ENCODE results near the gene FRAS1.
"Not testable (repeated sequence)": the region's sequence is repeated elsewhere in the genome, so short reads cannot be mapped to it uniquely, and the experiment has no call there.

Gene FRAS1

GRCh38 chr4:78328591-78328990, 271.5 kb downstream of the FRAS1 start:
- 83% methylated on average over 1 of the region's 2 CpGs for WGBS (ENCODE audit: insufficient coverage)
- CTCF ChIA-PET = not testable (repeated sequence)

GRCh38 chr4:78331186-78331585, 274.1 kb downstream of the FRAS1 start:
- Histone ChIP-seq H3K27ac (ENCODE audit: insufficient read depth in 1 of 2, low read depth in 1 of 2, low read length in 2 of 2, poor library complexity in 1 of 2, severe bottlenecking in 2 of 2) (no peak overlapping the region), H3K4me3 (ENCODE audit: control insufficient read depth in 1 of 7, extremely low read depth in 1 of 7, insufficient read depth in 4 of 7, low read depth in 2 of 7, low read length in 6 of 7) (no peak overlapping the region), H3K4me1 (ENCODE audit: control extremely low read depth in 1 of 4, control insufficient read depth in 4 of 4, insufficient read depth in 4 of 4, low read length in 3 of 4) (no peaks in the 10 kb centered on the region), H3K27me3 (replicated peaks in 2 of 5; ENCODE audit: control insufficient read depth in 4 of 5, insufficient read depth in 5 of 5, low read length in 4 of 5) (no peaks in the 10 kb centered on the region), H3K36me3 (ENCODE audit: control insufficient read depth in 4 of 4, insufficient read depth in 4 of 4, low read length in 3 of 4) (no peaks in the 10 kb centered on the region), H3K9me3 (ENCODE audit: control extremely low read depth in 1 of 5, control insufficient read depth in 4 of 5, insufficient read depth in 2 of 5, low read depth in 1 of 5, low read length in 4 of 5) (peaks cover 0 to 8% (median 0%) of the 10 kb centered on the region in 5 experiments)
- ChIA-PET POLR2A (no interaction called here), CTCF (no interaction called here)
- no peak for DNase-seq
- no CpG with 5 or more reads among the region's 2 CpGs for WGBS (ENCODE audit: insufficient coverage)

More at GRCh38 chr4:78328591-78328990, 271.5 kb downstream of the FRAS1 start:
- H3K4me3 ChIP-seq (ENCODE audit: control insufficient read depth in 1 of 7, extremely low read depth in 1 of 7, insufficient read depth in 4 of 7, low read depth in 2 of 7, low read length in 6 of 7); DNase-seq; H3K4me1 ChIP-seq (ENCODE audit: control extremely low read depth in 1 of 4, control insufficient read depth in 4 of 4, insufficient read depth in 4 of 4, low read length in 3 of 4); H3K27me3 ChIP-seq (replicated peaks in 2 of 5; ENCODE audit: control insufficient read depth in 4 of 5, insufficient read depth in 5 of 5, low read length in 4 of 5); H3K9me3 ChIP-seq (ENCODE audit: control extremely low read depth in 1 of 5, control insufficient read depth in 4 of 5, insufficient read depth in 2 of 5, low read depth in 1 of 5, low read length in 4 of 5); H3K36me3 ChIP-seq (ENCODE audit: control insufficient read depth in 4 of 4, insufficient read depth in 4 of 4, low read length in 3 of 4); POLR2A ChIA-PET; H3K27ac ChIP-seq (ENCODE audit: insufficient read depth in 1 of 2, low read depth in 1 of 2, low read length in 2 of 2, poor library complexity in 1 of 2, severe bottlenecking in 2 of 2): not testable (repeated sequence)

- POLR2A ChIA-PET = no interaction called here
- H3K27me3 ChIP-seq (replicated peaks in 2 of 5; ENCODE audit: control insufficient read depth in 4 of 5, insufficient read depth in 5 of 5, low read length in 4 of 5) = peaks cover 0 to 4% (median 0%) of the 10 kb centered on the region in 5 experiments
- no peak for DNase-seq
- H3K27ac ChIP-seq (ENCODE audit: insufficient read depth in 1 of 2, low read depth in 1 of 2, low read length in 2 of 2, poor library complexity in 1 of 2, severe bottlenecking in 2 of 2) = no peak overlapping the region
- CTCF ChIA-PET = no interaction called here
- H3K4me1 ChIP-seq (ENCODE audit: control extremely low read depth in 1 of 4, control insufficient read depth in 4 of 4, insufficient read depth in 4 of 4, low read length in 3 of 4) = no peaks in the 10 kb centered on the region
- no peak overlapping the region for H3K4me3 ChIP-seq (ENCODE audit: control insufficient read depth in 1 of 7, extremely low read depth in 1 of 7, insufficient read depth in 4 of 7, low read depth in 2 of 7, low read length in 6 of 7)
- peaks cover 0 to 8% (median 0%) of the 10 kb centered on the region in 5 experiments for H3K9me3 ChIP-seq (ENCODE audit: control extremely low read depth in 1 of 5, control insufficient read depth in 4 of 5, insufficient read depth in 2 of 5, low read depth in 1 of 5, low read length in 4 of 5)
- 100% methylated on average over 3 of the region's 5 CpGs for WGBS (ENCODE audit: insufficient coverage)
- H3K36me3 ChIP-seq (ENCODE audit: control insufficient read depth in 4 of 4, insufficient read depth in 4 of 4, low read length in 3 of 4) = no peaks in the 10 kb centered on the region
Measured at GRCh38 chr4:78331965-78332364, 274.8 kb downstream of the FRAS1 start.

GRCh38 chr4:78332976-78333375, 275.9 kb downstream of the FRAS1 start:
- CTCF ChIA-PET = no interaction called here
- DNase-seq = no peak
- WGBS (ENCODE audit: insufficient coverage) = 100% methylated on average over 1 of the region's 1 CpG
- Histone ChIP-seq H3K36me3 (ENCODE audit: control insufficient read depth in 4 of 4, insufficient read depth in 4 of 4, low read length in 3 of 4) (no peaks in the 10 kb centered on the region), H3K27me3 (replicated peaks in 2 of 5; ENCODE audit: control insufficient read depth in 4 of 5, insufficient read depth in 5 of 5, low read length in 4 of 5) (peaks cover 0 to 4% (median 0%) of the 10 kb centered on the region in 5 experiments), H3K27ac (ENCODE audit: insufficient read depth in 1 of 2, low read depth in 1 of 2, low read length in 2 of 2, poor library complexity in 1 of 2, severe bottlenecking in 2 of 2) (no peak overlapping the region), H3K4me3 (ENCODE audit: control insufficient read depth in 1 of 7, extremely low read depth in 1 of 7, insufficient read depth in 4 of 7, low read depth in 2 of 7, low read length in 6 of 7) (no peak overlapping the region), H3K9me3 (ENCODE audit: control extremely low read depth in 1 of 5, control insufficient read depth in 4 of 5, insufficient read depth in 2 of 5, low read depth in 1 of 5, low read length in 4 of 5) (peaks cover 0 to 8% (median 0%) of the 10 kb centered on the region in 5 experiments), H3K4me1 (ENCODE audit: control extremely low read depth in 1 of 4, control insufficient read depth in 4 of 4, insufficient read depth in 4 of 4, low read length in 3 of 4) (no peaks in the 10 kb centered on the region)
- POLR2A ChIA-PET = interaction anchor here (0.7 kb wide), 1 partner anchor 258 kb away, joined by 3 read pairs; no protein-coding TSS in a partner anchor

- Histone ChIP-seq H3K4me3 (ENCODE audit: control insufficient read depth in 1 of 7, extremely low read depth in 1 of 7, insufficient read depth in 4 of 7, low read depth in 2 of 7, low read length in 6 of 7) (no peak overlapping the region), H3K27me3 (replicated peaks in 2 of 5; ENCODE audit: control insufficient read depth in 4 of 5, insufficient read depth in 5 of 5, low read length in 4 of 5) (peaks cover 0 to 9% (median 0%) of the 10 kb centered on the region in 5 experiments), H3K27ac (ENCODE audit: insufficient read depth in 1 of 2, low read depth in 1 of 2, low read length in 2 of 2, poor library complexity in 1 of 2, severe bottlenecking in 2 of 2) (no peak overlapping the region), H3K9me3 (ENCODE audit: control extremely low read depth in 1 of 5, control insufficient read depth in 4 of 5, insufficient read depth in 2 of 5, low read depth in 1 of 5, low read length in 4 of 5) (peaks cover 0 to 5% (median 0%) of the 10 kb centered on the region in 5 experiments), H3K36me3 (ENCODE audit: control insufficient read depth in 4 of 4, insufficient read depth in 4 of 4, low read length in 3 of 4) (no peaks in the 10 kb centered on the region), H3K4me1 (ENCODE audit: control extremely low read depth in 1 of 4, control insufficient read depth in 4 of 4, insufficient read depth in 4 of 4, low read length in 3 of 4) (no peaks in the 10 kb centered on the region)
- ChIA-PET CTCF (no interaction called here), POLR2A (no interaction called here)
- 97% methylated on average over 3 of the region's 4 CpGs for WGBS (ENCODE audit: insufficient coverage)
- no peak for DNase-seq
Measured at GRCh38 chr4:78336093-78336943, 279.2 kb downstream of the FRAS1 start.

- no peak for DNase-seq
- Histone ChIP-seq H3K9me3 (ENCODE audit: control extremely low read depth in 1 of 5, control insufficient read depth in 4 of 5, insufficient read depth in 2 of 5, low read depth in 1 of 5, low read length in 4 of 5) (peaks cover 0 to 3% (median 0%) of the 10 kb centered on the region in 5 experiments), H3K4me3 (ENCODE audit: control insufficient read depth in 1 of 7, extremely low read depth in 1 of 7, insufficient read depth in 4 of 7, low read depth in 2 of 7, low read length in 6 of 7) (no peak overlapping the region), H3K27me3 (replicated peaks in 2 of 5; ENCODE audit: control insufficient read depth in 4 of 5, insufficient read depth in 5 of 5, low read length in 4 of 5) (peaks cover 0 to 9% (median 2%) of the 10 kb centered on the region in 5 experiments), H3K36me3 (ENCODE audit: control insufficient read depth in 4 of 4, insufficient read depth in 4 of 4, low read length in 3 of 4) (no peaks in the 10 kb centered on the region), H3K27ac (ENCODE audit: insufficient read depth in 1 of 2, low read depth in 1 of 2, low read length in 2 of 2, poor library complexity in 1 of 2, severe bottlenecking in 2 of 2) (no peak overlapping the region), H3K4me1 (ENCODE audit: control extremely low read depth in 1 of 4, control insufficient read depth in 4 of 4, insufficient read depth in 4 of 4, low read length in 3 of 4) (no peaks in the 10 kb centered on the region)
- 94% methylated on average over 7 of the region's 9 CpGs for WGBS (ENCODE audit: insufficient coverage)
- POLR2A ChIA-PET = no interaction called here
- CTCF ChIA-PET = no interaction called here
Measured at GRCh38 chr4:78337244-78338020, 280.3 kb downstream of the FRAS1 start.

- CTCF ChIA-PET = interaction anchor here (1.0 kb wide), 1 partner anchor 29 kb away, joined by 3 read pairs; no protein-coding TSS in a partner anchor
- no peak for DNase-seq
- 100% methylated on average over 3 of the region's 5 CpGs for WGBS (ENCODE audit: insufficient coverage)
Measured at GRCh38 chr4:78342125-78342524, 285.0 kb downstream of the FRAS1 start.

More at GRCh38 chr4:78342125-78342524, 285.0 kb downstream of the FRAS1 start:
- POLR2A ChIA-PET = no interaction called here
- no peak overlapping the region for H3K4me3 ChIP-seq (ENCODE audit: control insufficient read depth in 1 of 7, extremely low read depth in 1 of 7, insufficient read depth in 4 of 7, low read depth in 2 of 7, low read length in 6 of 7)
- H3K4me1 ChIP-seq (ENCODE audit: control extremely low read depth in 1 of 4, control insufficient read depth in 4 of 4, insufficient read depth in 4 of 4, low read length in 3 of 4) = no peaks in the 10 kb centered on the region
- peaks cover 0 to 5% (median 2%) of the 10 kb centered on the region in 5 experiments for H3K27me3 ChIP-seq (replicated peaks in 2 of 5; ENCODE audit: control insufficient read depth in 4 of 5, insufficient read depth in 5 of 5, low read length in 4 of 5)
- peaks cover 0 to 2% (median 0%) of the 10 kb centered on the region in 5 experiments for H3K9me3 ChIP-seq (ENCODE audit: control extremely low read depth in 1 of 5, control insufficient read depth in 4 of 5, insufficient read depth in 2 of 5, low read depth in 1 of 5, low read length in 4 of 5)
- no peak overlapping the region for H3K27ac ChIP-seq (ENCODE audit: insufficient read depth in 1 of 2, low read depth in 1 of 2, low read length in 2 of 2, poor library complexity in 1 of 2, severe bottlenecking in 2 of 2)
- H3K36me3 ChIP-seq (ENCODE audit: control insufficient read depth in 4 of 4, insufficient read depth in 4 of 4, low read length in 3 of 4) = no peaks in the 10 kb centered on the region
